CD4-positive, alpha-beta memory T cell (primary cell): ENCODE results near the gene MEGF8. TPM values are rescaled to one million over a fixed set of nuclear protein-coding genes. Genes with fewer than 3 reads are reported as not detected.
A peak's percentile ranks its signal among the peaks of the same experiment; 100 is the strongest.

Source experiments
- CTCF ChIA-PET: fragments of 350-600 bp; sonication (Branson Sonifier 250); formaldehyde crosslinking; loops from one replicate; lab custom pipeline; 2021; ENCODE audit warnings: inconsistent platforms; ENCODE audit not compliant: partially characterized antibody; lab: Charles Lee
- POLR2A ChIA-PET: fragments of 350-600 bp; sonication (Branson Sonifier 250); formaldehyde crosslinking; loops from one replicate; lab custom pipeline; 2021; ENCODE audit not compliant: partially characterized antibody; lab: Charles Lee
- DNase-seq, 5 donors: peaks; one replicate each; pipeline versions ENCODE4 v3.0.0 to v3.0.0-alpha.2; 2020 to 2022; ENCODE audit warnings: mixed read lengths in 1 of 5
- H3K27ac ChIP-seq: one replicate; pipeline ENCODE4 v1.7.0; 2013; ENCODE audit warnings: low read depth, low read length
- H3K27me3 ChIP-seq: 2 replicates; pipeline ENCODE4 v1.7.0; 2013; ENCODE audit warnings: mild to moderate bottlenecking, low read length, moderate library complexity; ENCODE audit not compliant: insufficient read depth
- H3K36me3 ChIP-seq: 2 replicates; pipeline ENCODE4 v1.7.0; 2013; ENCODE audit warnings: mild to moderate bottlenecking, low read length, moderate library complexity; ENCODE audit not compliant: insufficient read depth
- H3K4me1 ChIP-seq: 2 replicates; pipeline ENCODE4 v1.7.0; 2013; ENCODE audit warnings: mild to moderate bottlenecking, low read length, moderate library complexity; ENCODE audit not compliant: insufficient read depth
- H3K4me3 ChIP-seq, 2 donors: one replicate each; pipeline ENCODE4 v1.7.0; 2013; ENCODE audit warnings: low read length in 2 of 2, mild to moderate bottlenecking in 1 of 2
- H3K9me3 ChIP-seq, 2 donors: one replicate each; pipeline ENCODE4 v1.7.0; 2013; ENCODE audit warnings: low read length in 2 of 2, control low read depth in 1 of 2; ENCODE audit not compliant: control insufficient read depth in 1 of 2
- H3K27ac Mint-ChIP-seq, 7 donors: one replicate each; pipeline ENCODE4 v1.8.0; 2020 to 2021; ENCODE audit warnings: mixed read lengths in 7 of 7, mild to moderate bottlenecking in 6 of 7, inconsistent platforms in 3 of 7, moderate library complexity in 3 of 7
- H3K27me3 Mint-ChIP-seq, 2 donors: one replicate each; pipeline ENCODE4 v1.8.0; 2020 to 2021; ENCODE audit warnings: mixed read lengths in 2 of 2
- H3K36me3 Mint-ChIP-seq, 2 donors: one replicate each; pipeline ENCODE4 v1.8.0; 2020 to 2021; ENCODE audit warnings: mixed read lengths in 2 of 2, inconsistent platforms in 1 of 2, mild to moderate bottlenecking in 1 of 2
- H3K4me1 Mint-ChIP-seq, 4 donors: one replicate each; pipeline ENCODE4 v1.8.0; 2020 to 2021; ENCODE audit warnings: mixed read lengths in 4 of 4, mild to moderate bottlenecking in 1 of 4
- H3K4me3 Mint-ChIP-seq, 8 donors: one replicate each; pipeline ENCODE4 v1.8.0; 2020 to 2021; ENCODE audit warnings: mixed read lengths in 8 of 8, mild to moderate bottlenecking in 7 of 8, moderate library complexity in 6 of 8, inconsistent platforms in 3 of 8
- H3K9me3 Mint-ChIP-seq, 8 donors: one replicate each; pipeline ENCODE4 v1.8.0; 2020 to 2021; ENCODE audit warnings: mixed read lengths in 8 of 8, mild to moderate bottlenecking in 5 of 8, inconsistent platforms in 3 of 8, moderate library complexity in 1 of 8
- intact Hi-C: fragments of 100-400 bp; cut with micrococcal nuclease; formaldehyde crosslinking; loops from one replicate; pipeline ENCODE4 v1.15.1; 2023
- polyA plus RNA-seq, 2 donors: library from polyadenylated mRNA; unstranded; fragments of 300-500 nt; fragmentation: Illumina TruSeq; gene quantifications; one replicate each; pipeline ENCODE4 v1.2.3, GENCODE V29; 2021
- total RNA-seq, 2 experiments: library from RNA; stranded (reverse); gene quantifications; one replicate each; pipeline ENCODE4 v1.2.3, GENCODE V29; 2021

Gene MEGF8
- total and polyA plus RNA-seq, 4 experiments from 2014 or later = 0.09 to 9.5 (median 4.5) TPM

- no peaks in the 10 kb centered on the region for H3K4me1 ChIP-seq
- DNase-seq = no peak
- intact Hi-C loops = no loop called here
- peaks cover 5 to 12% of the 10 kb centered on the region in 2 donors for H3K36me3 Mint-ChIP-seq
- H3K27ac ChIP-seq = no peak overlapping the region
- H3K4me3 Mint-ChIP-seq = no peak overlapping the region
- POLR2A ChIA-PET = no interaction called here
- no peaks in the 10 kb centered on the region for H3K27me3 Mint-ChIP-seq
- H3K27me3 ChIP-seq = no peaks in the 10 kb centered on the region
- H3K36me3 ChIP-seq = peaks cover 4% of the 10 kb centered on the region
- CTCF ChIA-PET = no interaction called here
- no peak overlapping the region for H3K4me3 ChIP-seq
- no peaks in the 10 kb centered on the region for H3K9me3 ChIP-seq
- H3K27ac Mint-ChIP-seq = no peak overlapping the region
- peaks cover 0 to 1% (median 0%) of the 10 kb centered on the region in 4 donors for H3K4me1 Mint-ChIP-seq
- H3K9me3 Mint-ChIP-seq = peaks cover 0 to 2% (median 0%) of the 10 kb centered on the region in 8 donors
Observed at GRCh38 chr19:42362891-42363440, 37.5 kb downstream of the MEGF8 start.

- H3K27me3 ChIP-seq = no peaks in the 10 kb centered on the region
- no peaks in the 10 kb centered on the region for H3K4me1 ChIP-seq
- ChIA-PET CTCF (no interaction called here), POLR2A (no interaction called here)
- peaks cover 4% of the 10 kb centered on the region for H3K36me3 ChIP-seq
- H3K27ac ChIP-seq = no peak overlapping the region
- peaks cover 0 to 1% (median 0%) of the 10 kb centered on the region in 4 donors for H3K4me1 Mint-ChIP-seq
- no peak overlapping the region for H3K4me3 Mint-ChIP-seq
- peaks cover 0 to 2% (median 0%) of the 10 kb centered on the region in 8 donors for H3K9me3 Mint-ChIP-seq
- H3K27ac Mint-ChIP-seq = no peak overlapping the region
- no peaks in the 10 kb centered on the region for H3K27me3 Mint-ChIP-seq
- no peaks in the 10 kb centered on the region for H3K9me3 ChIP-seq
- no peak for DNase-seq
- H3K4me3 ChIP-seq = no peak overlapping the region
- intact Hi-C loops = no loop called here
- peaks cover 5 to 12% of the 10 kb centered on the region in 2 donors for H3K36me3 Mint-ChIP-seq
Observed at GRCh38 chr19:42363614-42364346, 38.3 kb downstream of the MEGF8 start.

GRCh38 chr19:42366673-42367072 is 41.2 kb downstream of the MEGF8 start:
- Histone ChIP-seq H3K4me1 (no peaks in the 10 kb centered on the region), H3K27me3 (no peaks in the 10 kb centered on the region), H3K36me3 (peaks cover 4% of the 10 kb centered on the region), H3K9me3 (no peaks in the 10 kb centered on the region), H3K4me3 (no peak overlapping the region), H3K27ac (no peak overlapping the region)
- Mint-ChIP-seq H3K9me3 (peaks cover 0 to 2% (median 0%) of the 10 kb centered on the region in 8 donors), H3K36me3 (peaks cover 3 to 12% of the 10 kb centered on the region in 2 donors), H3K4me3 (no peak overlapping the region), H3K4me1 (peaks cover 0 to 1% (median 0%) of the 10 kb centered on the region in 4 donors), H3K27ac (peak overlapping the region in 1 of 7 donors; percentile 72), H3K27me3 (no peaks in the 10 kb centered on the region)
- DNase-seq = no peak
- ChIA-PET CTCF (no interaction called here), POLR2A (no interaction called here)
- intact Hi-C loops = no loop called here

- DNase-seq = no peak
Observed at GRCh38 chr19:42367929-42368328, 42.5 kb downstream of the MEGF8 start.

GRCh38 chr19:42368360-42368759 is 42.9 kb downstream of the MEGF8 start:
- Mint-ChIP-seq H3K36me3 (peaks cover 3 to 12% of the 10 kb centered on the region in 2 donors), H3K4me3 (no peak overlapping the region), H3K9me3 (peaks cover 0 to 2% (median 0%) of the 10 kb centered on the region in 8 donors), H3K4me1 (peaks cover 0 to 1% (median 0%) of the 10 kb centered on the region in 4 donors), H3K27ac (no peak overlapping the region), H3K27me3 (no peaks in the 10 kb centered on the region)
- CTCF ChIA-PET = no interaction called here
- Histone ChIP-seq H3K27ac (no peak overlapping the region), H3K36me3 (peaks cover 4% of the 10 kb centered on the region), H3K4me1 (no peaks in the 10 kb centered on the region), H3K9me3 (no peaks in the 10 kb centered on the region), H3K27me3 (no peaks in the 10 kb centered on the region), H3K4me3 (no peak overlapping the region)
- intact Hi-C loops = no loop called here
- no peak for DNase-seq
- POLR2A ChIA-PET = no interaction called here

More at GRCh38 chr19:42367929-42368328, 42.5 kb downstream of the MEGF8 start:
- Mint-ChIP-seq H3K4me3 (no peak overlapping the region), H3K9me3 (peaks cover 0 to 2% (median 0%) of the 10 kb centered on the region in 8 donors), H3K4me1 (peaks cover 0 to 1% (median 0%) of the 10 kb centered on the region in 4 donors), H3K27me3 (no peaks in the 10 kb centered on the region), H3K27ac (peak overlapping the region in 1 of 7 donors; percentile 61), H3K36me3 (peaks cover 3 to 12% of the 10 kb centered on the region in 2 donors)
- H3K9me3 ChIP-seq = no peaks in the 10 kb centered on the region
- intact Hi-C loops = no loop called here
- CTCF ChIA-PET = no interaction called here
- no peaks in the 10 kb centered on the region for H3K4me1 ChIP-seq
- H3K36me3 ChIP-seq = peaks cover 4% of the 10 kb centered on the region
- POLR2A ChIA-PET = no interaction called here
- H3K27me3 ChIP-seq = no peaks in the 10 kb centered on the region
- H3K4me3 ChIP-seq = no peak overlapping the region
- H3K27ac ChIP-seq = no peak overlapping the region

GRCh38 chr19:42368765-42369164 is 43.3 kb downstream of the MEGF8 start:
- Histone ChIP-seq H3K4me3 (no peak overlapping the region), H3K9me3 (no peaks in the 10 kb centered on the region), H3K36me3 (peaks cover 4% of the 10 kb centered on the region), H3K27me3 (no peaks in the 10 kb centered on the region), H3K27ac (no peak overlapping the region), H3K4me1 (no peaks in the 10 kb centered on the region)
- intact Hi-C loops = no loop called here
- no peak for DNase-seq
- POLR2A ChIA-PET = no interaction called here
- Mint-ChIP-seq H3K27ac (no peak overlapping the region), H3K4me1 (peaks cover 0 to 1% (median 0%) of the 10 kb centered on the region in 4 donors), H3K9me3 (peaks cover 0 to 2% (median 0%) of the 10 kb centered on the region in 8 donors), H3K27me3 (no peaks in the 10 kb centered on the region), H3K36me3 (peaks cover under 1 to 8% of the 10 kb centered on the region in 2 donors), H3K4me3 (no peak overlapping the region)
- CTCF ChIA-PET = no interaction called here

GRCh38 chr19:42369433-42370067 is 44.1 kb downstream of the MEGF8 start:
- H3K9me3 Mint-ChIP-seq = peaks cover 0 to 2% (median 0%) of the 10 kb centered on the region in 8 donors
- intact Hi-C loops = no loop called here
- CTCF ChIA-PET = no interaction called here

More at GRCh38 chr19:42369433-42370067, 44.1 kb downstream of the MEGF8 start:
- Mint-ChIP-seq H3K36me3 (peaks cover 0 to 2% of the 10 kb centered on the region in 2 donors), H3K4me1 (peaks cover 0 to 1% (median 0%) of the 10 kb centered on the region in 4 donors), H3K27me3 (no peaks in the 10 kb centered on the region), H3K4me3 (no peak overlapping the region), H3K27ac (no peak overlapping the region)
- DNase-seq = no peak
- Histone ChIP-seq H3K27ac (no peak overlapping the region), H3K36me3 (no peaks in the 10 kb centered on the region), H3K27me3 (no peaks in the 10 kb centered on the region), H3K4me3 (no peak overlapping the region), H3K4me1 (no peaks in the 10 kb centered on the region), H3K9me3 (no peaks in the 10 kb centered on the region)
- POLR2A ChIA-PET = no interaction called here
